Fibroblast of villous mesenchyme (primary cell): ENCODE data around the gene ATG16L1. TPM values are rescaled to one million over a fixed set of nuclear protein-coding genes. Genes with fewer than 3 reads are reported as not detected.
"Not testable (repeated sequence)": the region's sequence is repeated elsewhere in the genome, so short reads cannot be mapped to it uniquely, and the experiment has no call there.

ENCODE experiments used
- DNase-seq: peaks from one replicate; pipeline ENCODE4 v3.0.0-alpha.2; 2010; ENCODE audit warnings: low read depth
- H3K4me3 ChIP-seq: 2 replicates; pipeline ENCODE4 v1.5.1; 2011; ENCODE audit warnings: low read depth, mild to moderate bottlenecking, low read length
- total RNA-seq: library from RNA; depleted of rRNA; stranded (reverse); fragments of >200 nt; gene quantifications from 2 replicates; pipeline ENCODE4 v1.2.3, GENCODE V29; 2012
- TF ChIP-seq, protein P1 (sequence below): IDR thresholded peaks from 2 replicates; pipeline ENCODE4 v1.5.1; 2012; ENCODE audit warnings: low read depth, mild to moderate bottlenecking, low read length; ENCODE audit not compliant: insufficient read depth

The ATG16L1 gene
- total RNA-seq, 1 donor, result 41.0 TPM

DNA sequence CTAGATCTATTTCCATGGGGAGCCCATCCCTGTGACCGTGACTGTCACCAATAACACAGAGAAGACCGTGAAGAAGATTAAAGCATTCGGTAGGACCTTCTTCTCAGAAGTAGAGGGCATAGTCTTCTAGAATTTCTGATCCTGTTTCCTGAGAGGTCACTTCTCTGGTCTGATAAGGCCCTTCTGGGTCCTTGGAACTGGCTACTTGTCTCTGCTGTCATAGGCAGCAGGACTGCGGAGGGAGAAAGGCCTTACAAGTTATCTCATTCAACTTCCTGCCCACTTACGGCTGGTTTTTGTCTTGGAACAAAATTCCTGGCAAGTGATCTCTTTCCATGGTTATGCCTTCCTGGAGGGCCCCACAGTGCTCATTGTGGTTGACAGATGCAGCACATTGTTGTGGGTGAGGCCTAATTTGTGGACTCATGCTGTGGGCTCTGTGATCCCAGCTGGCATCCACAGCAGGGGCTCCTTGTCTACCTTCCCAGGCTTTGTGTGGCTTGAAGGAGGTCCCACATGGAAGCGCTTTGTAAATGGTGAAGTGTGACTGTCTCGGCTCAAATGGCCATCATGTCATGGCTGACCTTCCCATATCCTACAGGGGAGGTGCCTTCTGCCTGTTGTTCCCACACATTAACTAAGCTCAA is 78.1 kb downstream of the ATG16L1 start:
- no peak overlapping the region for H3K4me3 ChIP-seq
- TF ChIP-seq, protein P1, sequence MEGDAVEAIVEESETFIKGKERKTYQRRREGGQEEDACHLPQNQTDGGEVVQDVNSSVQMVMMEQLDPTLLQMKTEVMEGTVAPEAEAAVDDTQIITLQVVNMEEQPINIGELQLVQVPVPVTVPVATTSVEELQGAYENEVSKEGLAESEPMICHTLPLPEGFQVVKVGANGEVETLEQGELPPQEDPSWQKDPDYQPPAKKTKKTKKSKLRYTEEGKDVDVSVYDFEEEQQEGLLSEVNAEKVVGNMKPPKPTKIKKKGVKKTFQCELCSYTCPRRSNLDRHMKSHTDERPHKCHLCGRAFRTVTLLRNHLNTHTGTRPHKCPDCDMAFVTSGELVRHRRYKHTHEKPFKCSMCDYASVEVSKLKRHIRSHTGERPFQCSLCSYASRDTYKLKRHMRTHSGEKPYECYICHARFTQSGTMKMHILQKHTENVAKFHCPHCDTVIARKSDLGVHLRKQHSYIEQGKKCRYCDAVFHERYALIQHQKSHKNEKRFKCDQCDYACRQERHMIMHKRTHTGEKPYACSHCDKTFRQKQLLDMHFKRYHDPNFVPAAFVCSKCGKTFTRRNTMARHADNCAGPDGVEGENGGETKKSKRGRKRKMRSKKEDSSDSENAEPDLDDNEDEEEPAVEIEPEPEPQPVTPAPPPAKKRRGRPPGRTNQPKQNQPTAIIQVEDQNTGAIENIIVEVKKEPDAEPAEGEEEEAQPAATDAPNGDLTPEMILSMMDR, result no peak
- DNase-seq, result no peak

DNA sequence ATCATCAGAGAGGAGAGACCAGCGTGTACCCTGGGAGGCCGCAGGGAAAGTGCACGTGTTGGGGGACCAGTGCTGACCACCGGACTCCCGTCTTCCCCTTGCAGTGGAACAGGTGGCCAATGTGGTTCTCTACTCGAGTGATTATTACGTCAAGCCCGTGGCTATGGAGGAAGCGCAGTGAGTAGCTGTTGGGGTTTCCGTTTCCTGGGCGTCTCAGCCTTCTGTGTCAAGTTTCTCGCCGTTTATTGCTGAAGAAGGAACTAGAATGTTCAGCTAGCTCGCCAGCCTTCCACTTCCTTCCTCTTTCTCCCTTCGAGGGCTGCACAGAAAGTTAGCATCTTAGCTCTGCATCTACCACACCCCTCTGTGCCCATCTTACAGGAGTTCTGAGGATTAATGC is 80.1 kb downstream of the ATG16L1 start:
- TF ChIP-seq, protein P1, result no peak
- H3K4me3 ChIP-seq, result no peak overlapping the region
- DNase-seq, result no peak

DNA sequence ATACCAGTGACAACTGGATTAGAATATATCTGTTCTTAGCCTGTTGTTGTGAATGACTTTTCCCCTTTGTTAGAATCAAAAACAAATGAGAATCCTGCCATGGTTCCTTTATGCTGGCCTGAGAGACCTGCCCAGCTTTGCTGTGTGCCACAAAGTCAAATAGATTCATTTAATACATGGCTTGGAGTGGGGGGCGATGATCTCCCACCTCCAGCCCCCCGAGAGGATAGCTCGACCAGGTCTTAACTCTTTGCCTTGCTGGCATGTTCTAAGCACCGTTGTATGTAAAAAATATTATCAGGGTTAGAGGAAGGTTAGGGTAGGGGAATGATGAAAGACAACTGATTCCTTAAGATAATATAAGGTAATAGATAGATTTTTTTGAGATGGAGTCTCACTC is 80.7 kb downstream of the ATG16L1 start:
- no peak for DNase-seq
- no peak overlapping the region for H3K4me3 ChIP-seq
- TF ChIP-seq, protein P1, result no peak

DNA sequence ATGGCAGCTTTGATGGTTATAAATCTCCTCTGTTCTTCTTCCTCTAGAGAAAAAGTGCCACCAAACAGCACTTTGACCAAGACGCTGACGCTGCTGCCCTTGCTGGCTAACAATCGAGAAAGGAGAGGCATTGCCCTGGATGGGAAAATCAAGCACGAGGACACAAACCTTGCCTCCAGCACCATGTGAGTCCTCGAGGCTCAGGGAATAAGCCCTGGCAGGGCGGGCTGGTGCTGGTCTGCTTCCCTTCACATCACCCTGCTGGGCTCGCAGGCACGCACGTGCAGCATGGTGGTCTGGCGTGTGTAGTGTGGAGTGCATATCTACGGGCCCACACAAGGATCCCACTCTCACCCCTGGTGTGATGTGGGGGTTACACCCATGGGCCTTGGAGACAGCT is 83.4 kb downstream of the ATG16L1 start:
- no peak overlapping the region for H3K4me3 ChIP-seq
- DNase-seq, result no peak
- TF ChIP-seq, protein P1, result no peak

DNA sequence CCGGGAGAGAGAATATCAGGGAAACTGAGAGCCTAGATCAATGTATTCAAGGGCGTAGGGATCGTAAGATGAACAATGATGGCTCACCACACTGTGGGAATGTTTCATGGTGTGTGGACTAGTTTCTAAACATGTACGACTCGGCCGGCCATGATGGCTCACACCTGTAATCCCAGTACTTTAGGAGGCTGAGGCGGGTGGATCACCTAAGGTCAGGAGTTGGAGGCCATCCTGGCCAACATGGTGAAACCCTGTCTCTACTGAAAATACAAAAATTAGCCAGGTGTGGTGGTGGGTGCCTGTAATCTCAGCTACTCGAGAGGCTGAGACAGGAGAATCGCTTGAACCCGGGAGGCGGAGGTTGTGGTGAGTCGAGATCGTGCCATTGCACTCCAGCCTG is 84.6 kb downstream of the ATG16L1 start:
- DNase-seq, H3K4me3 ChIP-seq: not testable (repeated sequence)

DNA sequence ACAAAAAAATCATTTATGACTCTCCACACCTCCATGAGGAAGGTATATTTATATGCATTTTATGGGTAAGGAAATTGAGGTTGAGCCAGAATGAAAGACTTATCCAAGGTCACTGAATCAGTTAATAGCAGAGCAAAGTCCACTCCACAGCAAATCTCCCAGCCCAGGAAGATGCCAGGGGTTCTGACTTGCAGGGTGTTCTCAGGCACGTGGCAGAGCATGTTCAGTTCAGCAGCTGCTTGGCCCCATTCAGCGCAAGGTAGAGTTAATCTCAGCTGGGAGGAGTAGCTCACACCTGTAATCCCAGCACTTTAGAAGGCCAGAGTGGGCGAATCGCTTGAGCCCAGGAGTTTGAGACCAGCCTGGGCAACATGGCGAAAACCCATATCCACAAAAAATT is 85.1 kb downstream of the ATG16L1 start:
- TF ChIP-seq, protein P1, result no peak
- no peak overlapping the region for H3K4me3 ChIP-seq
- DNase-seq, result no peak

DNA sequence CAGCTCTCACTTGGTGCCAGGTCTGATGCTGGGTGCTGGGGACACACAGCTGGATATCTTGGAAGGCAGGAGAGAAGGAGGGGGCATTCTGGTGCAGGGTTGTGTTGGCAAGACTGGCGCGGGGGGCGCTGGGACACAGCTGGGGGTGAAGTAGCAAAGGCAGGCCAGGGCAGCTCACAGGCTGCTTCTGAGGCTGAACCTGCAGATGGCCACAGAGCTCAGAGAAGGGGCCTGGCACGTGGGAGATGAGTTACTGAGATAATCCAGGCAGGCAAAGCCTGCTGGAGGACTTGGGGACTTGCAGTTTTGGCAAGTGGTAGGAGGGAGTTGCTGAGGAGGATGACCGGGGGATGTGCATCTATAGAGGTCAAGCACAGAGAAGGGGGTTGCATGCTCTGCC is 86.6 kb downstream of the ATG16L1 start:
- TF ChIP-seq, protein P1, result no peak
- no peak overlapping the region for H3K4me3 ChIP-seq
- no peak for DNase-seq
